HEK293 (cell line): ENCODE results near the gene GNB3.

Experiments
- HIC1 ChIP-seq: fragments of 450-650 bp; formaldehyde crosslinking; IDR thresholded peaks from 2 replicates; pipeline ENCODE4 v1.5.1; 2016; ENCODE audit warnings: missing biosample characterization, missing genetic modification characterization
- HOXD13 ChIP-seq: sonication (generic); formaldehyde crosslinking; IDR thresholded peaks from 2 replicates; pipeline ENCODE4 v1.8.0; 2022; ENCODE audit warnings: missing genetic modification reagents, borderline replicate concordance
- INSM2 ChIP-seq: fragments of 450-650 bp; formaldehyde crosslinking; IDR thresholded peaks from 2 replicates; pipeline ENCODE4 v1.5.1; 2016; ENCODE audit warnings: missing biosample characterization, missing genetic modification characterization
- KLF8 ChIP-seq: fragments of 450-650 bp; formaldehyde crosslinking; IDR thresholded peaks from 2 replicates; pipeline ENCODE4 v1.5.1; 2016; ENCODE audit warnings: missing biosample characterization, missing genetic modification characterization
- MZF1 ChIP-seq: fragments of 450-650 bp; formaldehyde crosslinking; IDR thresholded peaks from 2 replicates; pipeline ENCODE4 v1.5.1; 2017; ENCODE audit warnings: missing biosample characterization, missing genetic modification characterization, borderline replicate concordance
- ZBTB1 ChIP-seq: fragments of 450-650 bp; formaldehyde crosslinking; IDR thresholded peaks from 2 replicates; pipeline ENCODE4 v1.5.1; 2016; ENCODE audit warnings: missing biosample characterization, missing genetic modification characterization
- ZFHX2 ChIP-seq: fragments of 450-650 bp; formaldehyde crosslinking; conservative IDR thresholded peaks from 2 replicates; pipeline ENCODE4 v1.5.1; 2016; ENCODE audit warnings: missing biosample characterization, missing genetic modification characterization
- ZFP37 ChIP-seq: fragments of 450-650 bp; formaldehyde crosslinking; IDR thresholded peaks from 2 replicates; pipeline ENCODE4 v1.5.1; 2016; ENCODE audit warnings: missing biosample characterization, missing genetic modification characterization
- ZNF155 ChIP-seq: fragments of 450-650 bp; formaldehyde crosslinking; IDR thresholded peaks from 2 replicates; pipeline ENCODE4 v1.5.1; 2016; ENCODE audit warnings: missing biosample characterization, missing genetic modification characterization
- ZNF16 ChIP-seq: fragments of 450-650 bp; formaldehyde crosslinking; IDR thresholded peaks from 2 replicates; pipeline ENCODE4 v1.5.1; 2016; ENCODE audit warnings: low read depth, missing biosample characterization, missing genetic modification characterization
- ZNF544 ChIP-seq: fragments of 450-650 bp; formaldehyde crosslinking; IDR thresholded peaks from 2 replicates; pipeline ENCODE4 v1.5.0; 2017; ENCODE audit warnings: missing biosample characterization, missing genetic modification characterization
- ZNF555 ChIP-seq: fragments of 450-650 bp; formaldehyde crosslinking; conservative IDR thresholded peaks from 2 replicates; pipeline ENCODE4 v1.5.1; 2017; ENCODE audit warnings: missing biosample characterization, mild to moderate bottlenecking, missing genetic modification characterization, inconsistent platforms
- ZNF561 ChIP-seq: fragments of 450-650 bp; IDR thresholded peaks from 2 replicates; pipeline ENCODE4 v1.5.1; 2018; ENCODE audit warnings: missing biosample characterization, missing genetic modification characterization, borderline replicate concordance
- ZNF571 ChIP-seq: fragments of 450-650 bp; formaldehyde crosslinking; IDR thresholded peaks from 2 replicates; pipeline ENCODE4 v1.5.0; 2017; ENCODE audit warnings: missing biosample characterization, missing genetic modification characterization
- ZNF621 ChIP-seq: fragments of 450-650 bp; formaldehyde crosslinking; IDR thresholded peaks from 2 replicates; pipeline ENCODE4 v1.5.1; 2017; ENCODE audit warnings: missing biosample characterization, missing genetic modification characterization
- ZNF629 ChIP-seq: fragments of 450-650 bp; formaldehyde crosslinking; IDR thresholded peaks from 2 replicates; pipeline ENCODE4 v1.5.1; 2017; ENCODE audit warnings: missing biosample characterization, missing genetic modification characterization
- ZNF677 ChIP-seq: fragments of 450-650 bp; IDR thresholded peaks from 2 replicates; pipeline ENCODE4 v1.5.0; 2018; ENCODE audit warnings: missing biosample characterization, mild to moderate bottlenecking, missing genetic modification characterization, moderate library complexity
- ZNF76 ChIP-seq: fragments of 450-650 bp; formaldehyde crosslinking; IDR thresholded peaks from 2 replicates; pipeline ENCODE4; 2016; ENCODE audit warnings: low read depth, missing biosample characterization, missing genetic modification characterization, borderline replicate concordance
- ZXDB ChIP-seq: fragments of 450-650 bp; formaldehyde crosslinking; IDR thresholded peaks from 2 replicates; pipeline ENCODE4 v1.5.1; 2016; ENCODE audit warnings: missing biosample characterization, missing genetic modification characterization
- TF ChIP-seq, protein P1 (sequence below): fragments of 450-650 bp; formaldehyde crosslinking; IDR thresholded peaks from 2 replicates; pipeline ENCODE4 v1.5.1; 2016; ENCODE audit warnings: missing biosample characterization, missing genetic modification characterization
- TF ChIP-seq, protein P2 (sequence below): fragments of 450-650 bp; formaldehyde crosslinking; IDR thresholded peaks from 2 replicates; pipeline ENCODE4 v1.5.1; 2016; ENCODE audit warnings: missing biosample characterization, missing genetic modification characterization, borderline replicate concordance
- TF ChIP-seq, protein P3 (sequence below): fragments of 450-650 bp; formaldehyde crosslinking; IDR thresholded peaks from 2 replicates; pipeline ENCODE4 v1.5.1; 2016; ENCODE audit warnings: missing biosample characterization, missing genetic modification characterization
- TF ChIP-seq, protein P4 (sequence below): fragments of 450-650 bp; formaldehyde crosslinking; IDR thresholded peaks from 2 replicates; pipeline ENCODE4 v1.5.1; 2016; ENCODE audit warnings: missing biosample characterization, missing genetic modification characterization

GNB3 gene

GRCh38 chr12:6871052-6871957 lies 30.6 kb downstream of the GNB3 start (continued):
- TF ChIP-seq ZNF76 (tag by site-specific recombination) (no peak), ZNF571 (tag by site-specific recombination) (no peak), KLF8 (tag by site-specific recombination) (no peak), MZF1 (tag by site-specific recombination) (no peak), ZNF16 (tag by site-specific recombination) (no peak), HOXD13 (CRISPR knock-in tag) (no peak), ZNF677 (tag by site-specific recombination) (no peak), ZNF561 (tag by site-specific recombination) (no peak), ZFP37 (no peak), ZBTB1 (tag by site-specific recombination) (no peak), ZNF155 (tag by site-specific recombination) (no peak), ZNF555 (tag by site-specific recombination) (no peak), INSM2 (no peak), ZNF621 (tag by site-specific recombination) (no peak), HIC1 (tag by site-specific recombination) (peak; percentile 46; the same call in 1 of the 2 replicates), ZNF629 (no peak), ZXDB (tag by site-specific recombination) (peak; percentile 24; the same call in 1 of the 2 replicates), ZFHX2 (peak; percentile 44), ZNF544 (tag by site-specific recombination) (no peak)
- TF ChIP-seq, protein P1, sequence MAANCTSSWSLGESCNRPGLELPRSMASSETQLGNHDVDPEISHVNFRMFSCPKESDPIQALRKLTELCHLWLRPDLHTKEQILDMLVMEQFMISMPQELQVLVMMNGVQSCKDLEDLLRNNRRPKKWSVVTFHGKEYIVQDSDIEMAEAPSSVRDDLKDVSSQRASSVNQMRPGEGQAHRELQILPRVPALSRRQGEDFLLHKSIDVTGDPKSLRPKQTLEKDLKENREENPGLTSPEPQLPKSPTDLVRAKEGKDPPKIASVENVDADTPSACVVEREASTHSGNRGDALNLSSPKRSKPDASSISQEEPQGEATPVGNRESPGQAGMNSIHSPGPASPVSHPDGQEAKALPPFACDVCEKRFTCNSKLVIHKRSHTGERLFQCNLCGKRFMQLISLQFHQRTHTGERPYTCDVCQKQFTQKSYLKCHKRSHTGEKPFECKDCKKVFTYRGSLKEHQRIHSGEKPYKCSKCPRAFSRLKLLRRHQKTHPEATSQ (tag by site-specific recombination): no peak
- TF ChIP-seq, protein P2, sequence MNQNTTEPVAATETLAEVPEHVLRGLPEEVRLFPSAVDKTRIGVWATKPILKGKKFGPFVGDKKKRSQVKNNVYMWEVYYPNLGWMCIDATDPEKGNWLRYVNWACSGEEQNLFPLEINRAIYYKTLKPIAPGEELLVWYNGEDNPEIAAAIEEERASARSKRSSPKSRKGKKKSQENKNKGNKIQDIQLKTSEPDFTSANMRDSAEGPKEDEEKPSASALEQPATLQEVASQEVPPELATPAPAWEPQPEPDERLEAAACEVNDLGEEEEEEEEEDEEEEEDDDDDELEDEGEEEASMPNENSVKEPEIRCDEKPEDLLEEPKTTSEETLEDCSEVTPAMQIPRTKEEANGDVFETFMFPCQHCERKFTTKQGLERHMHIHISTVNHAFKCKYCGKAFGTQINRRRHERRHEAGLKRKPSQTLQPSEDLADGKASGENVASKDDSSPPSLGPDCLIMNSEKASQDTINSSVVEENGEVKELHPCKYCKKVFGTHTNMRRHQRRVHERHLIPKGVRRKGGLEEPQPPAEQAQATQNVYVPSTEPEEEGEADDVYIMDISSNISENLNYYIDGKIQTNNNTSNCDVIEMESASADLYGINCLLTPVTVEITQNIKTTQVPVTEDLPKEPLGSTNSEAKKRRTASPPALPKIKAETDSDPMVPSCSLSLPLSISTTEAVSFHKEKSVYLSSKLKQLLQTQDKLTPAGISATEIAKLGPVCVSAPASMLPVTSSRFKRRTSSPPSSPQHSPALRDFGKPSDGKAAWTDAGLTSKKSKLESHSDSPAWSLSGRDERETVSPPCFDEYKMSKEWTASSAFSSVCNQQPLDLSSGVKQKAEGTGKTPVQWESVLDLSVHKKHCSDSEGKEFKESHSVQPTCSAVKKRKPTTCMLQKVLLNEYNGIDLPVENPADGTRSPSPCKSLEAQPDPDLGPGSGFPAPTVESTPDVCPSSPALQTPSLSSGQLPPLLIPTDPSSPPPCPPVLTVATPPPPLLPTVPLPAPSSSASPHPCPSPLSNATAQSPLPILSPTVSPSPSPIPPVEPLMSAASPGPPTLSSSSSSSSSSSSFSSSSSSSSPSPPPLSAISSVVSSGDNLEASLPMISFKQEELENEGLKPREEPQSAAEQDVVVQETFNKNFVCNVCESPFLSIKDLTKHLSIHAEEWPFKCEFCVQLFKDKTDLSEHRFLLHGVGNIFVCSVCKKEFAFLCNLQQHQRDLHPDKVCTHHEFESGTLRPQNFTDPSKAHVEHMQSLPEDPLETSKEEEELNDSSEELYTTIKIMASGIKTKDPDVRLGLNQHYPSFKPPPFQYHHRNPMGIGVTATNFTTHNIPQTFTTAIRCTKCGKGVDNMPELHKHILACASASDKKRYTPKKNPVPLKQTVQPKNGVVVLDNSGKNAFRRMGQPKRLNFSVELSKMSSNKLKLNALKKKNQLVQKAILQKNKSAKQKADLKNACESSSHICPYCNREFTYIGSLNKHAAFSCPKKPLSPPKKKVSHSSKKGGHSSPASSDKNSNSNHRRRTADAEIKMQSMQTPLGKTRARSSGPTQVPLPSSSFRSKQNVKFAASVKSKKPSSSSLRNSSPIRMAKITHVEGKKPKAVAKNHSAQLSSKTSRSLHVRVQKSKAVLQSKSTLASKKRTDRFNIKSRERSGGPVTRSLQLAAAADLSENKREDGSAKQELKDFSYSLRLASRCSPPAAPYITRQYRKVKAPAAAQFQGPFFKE (tag by site-specific recombination): peak; percentile 69; the same call in 1 of the 2 replicates
- TF ChIP-seq, protein P3, sequence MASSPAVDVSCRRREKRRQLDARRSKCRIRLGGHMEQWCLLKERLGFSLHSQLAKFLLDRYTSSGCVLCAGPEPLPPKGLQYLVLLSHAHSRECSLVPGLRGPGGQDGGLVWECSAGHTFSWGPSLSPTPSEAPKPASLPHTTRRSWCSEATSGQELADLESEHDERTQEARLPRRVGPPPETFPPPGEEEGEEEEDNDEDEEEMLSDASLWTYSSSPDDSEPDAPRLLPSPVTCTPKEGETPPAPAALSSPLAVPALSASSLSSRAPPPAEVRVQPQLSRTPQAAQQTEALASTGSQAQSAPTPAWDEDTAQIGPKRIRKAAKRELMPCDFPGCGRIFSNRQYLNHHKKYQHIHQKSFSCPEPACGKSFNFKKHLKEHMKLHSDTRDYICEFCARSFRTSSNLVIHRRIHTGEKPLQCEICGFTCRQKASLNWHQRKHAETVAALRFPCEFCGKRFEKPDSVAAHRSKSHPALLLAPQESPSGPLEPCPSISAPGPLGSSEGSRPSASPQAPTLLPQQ: no peak
- TF ChIP-seq, protein P4, sequence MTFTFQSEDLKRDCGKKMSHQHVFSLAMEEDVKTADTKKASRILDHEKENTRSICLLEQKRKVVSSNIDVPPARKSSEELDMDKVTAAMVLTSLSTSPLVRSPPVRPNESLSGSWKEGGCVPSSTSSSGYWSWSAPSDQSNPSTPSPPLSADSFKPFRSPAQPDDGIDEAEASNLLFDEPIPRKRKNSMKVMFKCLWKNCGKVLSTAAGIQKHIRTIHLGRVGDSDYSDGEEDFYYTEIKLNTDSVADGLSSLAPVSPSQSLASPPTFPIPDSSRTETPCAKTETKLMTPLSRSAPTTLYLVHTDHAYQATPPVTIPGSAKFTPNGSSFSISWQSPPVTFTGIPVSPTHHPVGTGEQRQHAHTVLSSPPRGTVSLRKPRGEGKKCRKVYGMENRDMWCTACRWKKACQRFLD (tag by site-specific recombination): no peak
